ENCODE measurements around the gene CTTNBP2.

DNA sequence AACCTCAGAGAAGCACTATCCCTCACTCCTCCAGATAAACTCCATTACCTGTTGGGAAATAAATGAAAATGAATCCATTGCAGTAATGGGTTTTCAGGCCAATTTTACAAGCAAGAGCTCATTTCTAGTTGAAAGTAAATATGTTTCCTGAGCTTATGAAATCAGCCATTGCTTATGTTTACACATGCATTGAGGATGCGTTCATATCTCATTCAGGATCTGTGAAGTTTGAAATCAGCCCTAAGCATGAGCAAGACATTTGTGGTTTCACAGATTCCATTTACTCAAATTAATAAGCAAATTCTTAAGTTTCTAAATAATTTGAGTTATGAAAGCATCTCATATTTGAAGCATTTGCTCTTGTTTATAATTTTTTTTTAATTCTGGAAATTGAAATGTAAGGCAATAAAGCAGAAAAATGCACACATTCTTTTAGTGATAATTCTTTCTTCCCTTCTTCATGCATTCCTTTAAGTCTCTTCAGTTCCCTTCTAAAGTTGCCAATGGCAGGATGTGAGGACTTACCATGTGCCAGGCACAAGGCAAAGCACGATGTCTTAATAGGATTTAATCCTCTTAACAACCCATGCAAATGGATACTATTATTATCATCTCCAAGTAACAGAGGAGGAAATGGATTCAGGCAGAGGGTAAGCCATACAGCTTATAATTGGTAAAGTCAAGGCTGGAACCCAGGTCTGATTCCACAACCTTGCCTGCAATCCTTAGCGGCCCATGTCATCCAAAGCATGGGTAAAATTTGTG lies 35.0 kb upstream of the CTTNBP2 start:
- TF ChIP-seq, protein P1, sequence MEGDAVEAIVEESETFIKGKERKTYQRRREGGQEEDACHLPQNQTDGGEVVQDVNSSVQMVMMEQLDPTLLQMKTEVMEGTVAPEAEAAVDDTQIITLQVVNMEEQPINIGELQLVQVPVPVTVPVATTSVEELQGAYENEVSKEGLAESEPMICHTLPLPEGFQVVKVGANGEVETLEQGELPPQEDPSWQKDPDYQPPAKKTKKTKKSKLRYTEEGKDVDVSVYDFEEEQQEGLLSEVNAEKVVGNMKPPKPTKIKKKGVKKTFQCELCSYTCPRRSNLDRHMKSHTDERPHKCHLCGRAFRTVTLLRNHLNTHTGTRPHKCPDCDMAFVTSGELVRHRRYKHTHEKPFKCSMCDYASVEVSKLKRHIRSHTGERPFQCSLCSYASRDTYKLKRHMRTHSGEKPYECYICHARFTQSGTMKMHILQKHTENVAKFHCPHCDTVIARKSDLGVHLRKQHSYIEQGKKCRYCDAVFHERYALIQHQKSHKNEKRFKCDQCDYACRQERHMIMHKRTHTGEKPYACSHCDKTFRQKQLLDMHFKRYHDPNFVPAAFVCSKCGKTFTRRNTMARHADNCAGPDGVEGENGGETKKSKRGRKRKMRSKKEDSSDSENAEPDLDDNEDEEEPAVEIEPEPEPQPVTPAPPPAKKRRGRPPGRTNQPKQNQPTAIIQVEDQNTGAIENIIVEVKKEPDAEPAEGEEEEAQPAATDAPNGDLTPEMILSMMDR (IDR thresholded peaks at IDR 0.05; ENCODE audit: insufficient read depth, low read length): no peak
- TF ChIP-seq POLR2AphosphoS5 (IDR thresholded peaks at IDR 0.05; ENCODE audit: low read depth): no peak
